Activated CD8-positive, alpha-beta T cell treated with anti-CD3 and anti-CD28 coated beads for 36 hours (primary cell): ENCODE results near the gene SUCNR1. TPM values are rescaled to one million over a fixed set of nuclear protein-coding genes. Genes with fewer than 3 reads are reported as not detected.

Source experiments
- ATAC-seq: fragments of 200-7000 bp; cut with Tn5 transposase; one replicate; pipeline ENCODE4 v1.10.0; 2021; ENCODE audit warnings: mild to moderate bottlenecking, moderate library complexity
- CTCF ChIA-PET: fragments of 350-600 bp; sonication (Branson Sonifier 250); formaldehyde crosslinking; loops from one replicate; lab custom pipeline; 2021; ENCODE audit warnings: antibody characterized with exemption; lab: Charles Lee
- POLR2A ChIA-PET: fragments of 350-600 bp; sonication (Branson Sonifier 250); formaldehyde crosslinking; loops from one replicate; lab custom pipeline; 2021; ENCODE audit warnings: antibody characterized with exemption; lab: Charles Lee
- DNase-seq: peaks from one replicate; pipeline ENCODE4 v3.0.0-alpha.2; 2020
- H3K27ac Mint-ChIP-seq: one replicate; pipeline ENCODE4 v1.8.0; 2021; ENCODE audit warnings: mild to moderate bottlenecking, mixed read lengths
- H3K27me3 Mint-ChIP-seq: one replicate; pipeline ENCODE4 v1.8.0; 2021; ENCODE audit warnings: mixed read lengths
- H3K36me3 Mint-ChIP-seq: one replicate; pipeline ENCODE4 v1.8.0; 2021; ENCODE audit warnings: low read depth, mixed read lengths
- H3K4me1 Mint-ChIP-seq: one replicate; pipeline ENCODE4 v1.8.0; 2021; ENCODE audit warnings: low read depth, mixed read lengths
- H3K4me3 Mint-ChIP-seq: one replicate; pipeline ENCODE4 v1.8.0; 2021; ENCODE audit warnings: mild to moderate bottlenecking, moderate library complexity, mixed read lengths
- H3K9me3 Mint-ChIP-seq: one replicate; pipeline ENCODE4 v1.8.0; 2021; ENCODE audit warnings: mixed read lengths
- intact Hi-C: fragments of 100-400 bp; cut with micrococcal nuclease; formaldehyde crosslinking; loops from one replicate; pipeline ENCODE4 v1.10.0; 2022
- total RNA-seq, 2 experiments: library from RNA; stranded (reverse); gene quantifications; one replicate each; pipeline ENCODE4 v1.2.3, GENCODE V29; 2021
- TF ChIP-seq, protein P1 (sequence below): fragments of 200-600 bp; IDR thresholded peaks from one replicate; pipeline ENCODE4 v1.8.0; 2022; ENCODE audit warnings: antibody characterized with exemption, mild to moderate bottlenecking

Gene SUCNR1
- total RNA-seq, 2 experiments from 2014 or later = not detected

DNA sequence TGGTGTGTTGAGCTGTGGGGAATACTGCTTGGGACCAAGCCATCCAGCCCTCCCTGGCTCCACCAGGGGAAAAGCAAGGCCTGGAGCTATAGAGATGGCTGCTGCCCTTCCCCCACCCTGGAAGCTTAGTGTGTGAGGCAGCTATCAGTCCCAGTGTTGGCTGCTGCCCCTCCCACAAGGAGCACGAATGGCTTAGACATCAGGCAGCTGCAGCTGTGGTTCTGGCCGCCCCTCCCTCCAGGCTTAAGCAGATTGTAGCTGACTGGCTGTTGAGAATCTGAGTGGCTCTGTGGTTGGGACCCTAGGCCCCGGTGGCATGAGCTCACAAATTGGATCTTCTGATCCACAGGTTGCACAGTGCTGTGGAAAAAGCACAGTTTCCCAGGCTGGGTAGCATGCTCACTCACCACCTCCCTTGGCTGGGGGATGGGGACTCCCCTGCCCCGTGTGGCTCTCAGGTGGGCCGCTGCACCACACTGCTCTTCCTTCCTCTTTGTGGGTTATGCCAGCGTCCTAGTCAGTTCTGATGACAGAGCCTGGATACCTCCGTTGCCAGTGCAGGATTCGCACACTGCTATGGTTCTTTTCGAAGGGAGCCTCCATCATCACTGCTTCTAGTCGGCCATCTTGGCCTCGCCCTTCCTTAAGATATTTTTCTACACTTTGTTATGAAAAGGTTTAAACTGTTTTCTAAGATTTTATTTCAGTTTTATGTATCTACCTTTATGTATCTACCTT lies 21.2 kb upstream of the SUCNR1 start:
- intact Hi-C loops = no loop called here
- Mint-ChIP-seq H3K4me3 (no peak overlapping the region), H3K27ac (no peak overlapping the region), H3K27me3 (peaks cover 2% of the 10 kb centered on the region), H3K9me3 (peaks cover 9% of the 10 kb centered on the region), H3K36me3 (peaks cover 2% of the 10 kb centered on the region), H3K4me1 (no peaks in the 10 kb centered on the region)
- CTCF ChIA-PET = no interaction called here
- TF ChIP-seq, protein P1, sequence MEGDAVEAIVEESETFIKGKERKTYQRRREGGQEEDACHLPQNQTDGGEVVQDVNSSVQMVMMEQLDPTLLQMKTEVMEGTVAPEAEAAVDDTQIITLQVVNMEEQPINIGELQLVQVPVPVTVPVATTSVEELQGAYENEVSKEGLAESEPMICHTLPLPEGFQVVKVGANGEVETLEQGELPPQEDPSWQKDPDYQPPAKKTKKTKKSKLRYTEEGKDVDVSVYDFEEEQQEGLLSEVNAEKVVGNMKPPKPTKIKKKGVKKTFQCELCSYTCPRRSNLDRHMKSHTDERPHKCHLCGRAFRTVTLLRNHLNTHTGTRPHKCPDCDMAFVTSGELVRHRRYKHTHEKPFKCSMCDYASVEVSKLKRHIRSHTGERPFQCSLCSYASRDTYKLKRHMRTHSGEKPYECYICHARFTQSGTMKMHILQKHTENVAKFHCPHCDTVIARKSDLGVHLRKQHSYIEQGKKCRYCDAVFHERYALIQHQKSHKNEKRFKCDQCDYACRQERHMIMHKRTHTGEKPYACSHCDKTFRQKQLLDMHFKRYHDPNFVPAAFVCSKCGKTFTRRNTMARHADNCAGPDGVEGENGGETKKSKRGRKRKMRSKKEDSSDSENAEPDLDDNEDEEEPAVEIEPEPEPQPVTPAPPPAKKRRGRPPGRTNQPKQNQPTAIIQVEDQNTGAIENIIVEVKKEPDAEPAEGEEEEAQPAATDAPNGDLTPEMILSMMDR = no peak
- ATAC-seq (no peak), DNase-seq (no peak)
- POLR2A ChIA-PET = interaction anchor here (0.7 kb wide), 1 partner anchor 706 kb away, joined by 3 read pairs; no protein-coding TSS in a partner anchor

- H3K36me3 Mint-ChIP-seq = no peaks in the 10 kb centered on the region
- ChIA-PET POLR2A (no interaction called here), CTCF (no interaction called here)
- no peaks in the 10 kb centered on the region for H3K9me3 Mint-ChIP-seq
- no peak overlapping the region for H3K4me3 Mint-ChIP-seq
- no peak overlapping the region for H3K27ac Mint-ChIP-seq
- H3K4me1 Mint-ChIP-seq = no peaks in the 10 kb centered on the region
- H3K27me3 Mint-ChIP-seq = peaks cover 5% of the 10 kb centered on the region
- DNase-seq = no peak
- ATAC-seq = no peak
- TF ChIP-seq, protein P1 = no peak
- intact Hi-C loops = no loop called here
Observed at GRCh38 chr3:151856118-151856517, 17.3 kb upstream of the SUCNR1 start.

GRCh38 chr3:151856641-151857040 lies 16.8 kb upstream of the SUCNR1 start:
- Mint-ChIP-seq H3K27me3 (peaks cover 5% of the 10 kb centered on the region), H3K36me3 (no peaks in the 10 kb centered on the region), H3K4me3 (no peak overlapping the region), H3K9me3 (no peaks in the 10 kb centered on the region), H3K27ac (no peak overlapping the region), H3K4me1 (no peaks in the 10 kb centered on the region)
- DNase-seq = no peak
- intact Hi-C loops = no loop called here
- no peak for ATAC-seq
- POLR2A ChIA-PET = no interaction called here
- TF ChIP-seq, protein P1 = no peak
- CTCF ChIA-PET = no interaction called here

DNA sequence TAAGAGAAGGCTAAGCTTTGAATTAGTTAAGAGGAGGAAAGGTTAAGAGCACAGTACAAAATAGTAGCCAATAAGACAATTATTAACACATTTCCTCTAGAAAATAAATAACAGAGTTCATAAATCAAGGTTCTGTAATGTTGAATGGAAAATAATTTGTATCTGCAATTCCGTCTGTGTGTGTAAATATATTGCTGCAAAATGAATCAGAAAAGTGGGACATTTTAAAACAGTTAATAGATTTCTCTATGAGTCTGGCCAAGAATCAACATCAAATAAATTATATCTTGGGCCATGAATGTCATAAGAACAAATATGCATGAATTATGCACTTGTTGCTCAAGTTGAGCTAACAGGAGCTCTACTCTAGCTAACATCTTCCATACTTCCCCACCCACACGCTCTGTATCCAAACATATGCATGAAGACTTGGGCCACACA lies 14.2 kb upstream of the SUCNR1 start:
- no peaks in the 10 kb centered on the region for H3K9me3 Mint-ChIP-seq
- H3K4me3 Mint-ChIP-seq = no peak overlapping the region
- peaks cover 5% of the 10 kb centered on the region for H3K27me3 Mint-ChIP-seq
- no peak for ATAC-seq
- intact Hi-C loops = no loop called here
- DNase-seq = no peak
- H3K36me3 Mint-ChIP-seq = no peaks in the 10 kb centered on the region
- no peaks in the 10 kb centered on the region for H3K4me1 Mint-ChIP-seq
- POLR2A ChIA-PET = no interaction called here
- no peak overlapping the region for H3K27ac Mint-ChIP-seq
- CTCF ChIA-PET = interaction anchor here (1.8 kb wide), 1 partner anchor 22 kb away, joined by 4 read pairs; no protein-coding TSS in a partner anchor
- TF ChIP-seq, protein P1 = no peak

DNA sequence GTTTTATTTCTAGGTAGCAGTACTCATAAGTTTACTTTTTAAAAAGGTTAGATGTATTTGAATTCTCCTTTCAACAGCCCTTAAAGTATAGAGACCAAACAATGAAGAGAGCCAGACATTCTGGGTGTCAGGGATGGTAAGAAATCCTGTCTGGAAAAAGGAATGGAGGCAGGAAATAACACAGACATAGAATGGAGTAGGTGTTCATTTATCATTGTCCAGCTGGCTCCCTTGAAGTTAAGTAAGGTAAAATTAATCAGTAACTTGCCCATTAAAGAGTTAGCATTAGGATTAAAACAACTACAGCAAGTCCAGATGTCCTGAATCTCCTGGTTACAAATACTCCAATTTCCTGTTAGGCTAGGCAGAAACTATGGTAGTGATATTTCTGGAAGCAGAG lies 13.5 kb upstream of the SUCNR1 start:
- CTCF ChIA-PET = no interaction called here
- no peaks in the 10 kb centered on the region for H3K36me3 Mint-ChIP-seq

More for the DNA sequence above, 13.5 kb upstream of the SUCNR1 start:
- no peaks in the 10 kb centered on the region for H3K9me3 Mint-ChIP-seq
- no peak overlapping the region for H3K27ac Mint-ChIP-seq
- no peak overlapping the region for H3K4me3 Mint-ChIP-seq
- DNase-seq (no peak), ATAC-seq (no peak)
- peaks cover 5% of the 10 kb centered on the region for H3K27me3 Mint-ChIP-seq
- POLR2A ChIA-PET = no interaction called here
- no peaks in the 10 kb centered on the region for H3K4me1 Mint-ChIP-seq
- TF ChIP-seq, protein P1 = no peak
- intact Hi-C loops = no loop called here
